Suppressor macrophage (primary cell): ENCODE data around the gene TXNRD2.

ENCODE experiments used
- DNase-seq, 4 experiments: peaks; one replicate each; pipeline ENCODE4 v3.0.0-alpha.2; 2020 to 2022

Gene TXNRD2

GRCh38 chr22:19855504-19856409 lies 85.9 kb downstream of the TXNRD2 start:
- peak; percentile 70 to 79 (median 75) for DNase-seq

GRCh38 chr22:19854778-19855503 lies 86.7 kb downstream of the TXNRD2 start, which contains the start of the genes GNB1L and RTL10:
GNB1L (minus strand) TSS chr22:19854874; CDS start chr22:19821355, 33,519 bp downstream.
RTL10 (minus strand) TSS chr22:19854874; CDS start chr22:19852261, 2,613 bp downstream.
- peak; percentile 99 to 100 (median 100) for DNase-seq

- peak in 2 of 4 experiments; percentile 16 to 24 for DNase-seq
Measured at GRCh38 chr22:19853879-19854777, 87.5 kb downstream of the TXNRD2 start.

GRCh38 chr22:19853058-19853878 lies 88.3 kb downstream of the TXNRD2 start:
- no peak for DNase-seq

- DNase-seq = no peak
Measured at GRCh38 chr22:19852177-19852781, 89.3 kb downstream of the TXNRD2 start.

GRCh38 chr22:19851291-19852176 lies 90.1 kb downstream of the TXNRD2 start:
- DNase-seq = no peak

- no peak for DNase-seq
Measured at GRCh38 chr22:19850763-19851109, 90.9 kb downstream of the TXNRD2 start.

GRCh38 chr22:19849835-19850762 lies 91.5 kb downstream of the TXNRD2 start:
- DNase-seq = no peak

- no peak for DNase-seq
Measured at GRCh38 chr22:19848298-19849224, 93.1 kb downstream of the TXNRD2 start.

- DNase-seq = no peak
Measured at GRCh38 chr22:19847345-19847632, 94.3 kb downstream of the TXNRD2 start.

- DNase-seq = no peak
Measured at GRCh38 chr22:19846620-19847344, 94.8 kb downstream of the TXNRD2 start.

- no peak for DNase-seq
Measured at GRCh38 chr22:19845054-19845722, 96.4 kb downstream of the TXNRD2 start.

- peak; percentile 89 to 95 (median 92) for DNase-seq
Measured at GRCh38 chr22:19844377-19845053, 97.1 kb downstream of the TXNRD2 start.

GRCh38 chr22:19843857-19844376 lies 97.7 kb downstream of the TXNRD2 start:
- DNase-seq = no peak

- DNase-seq = peak in 1 of 4 experiments; percentile 20
Measured at GRCh38 chr22:19843107-19843856, 98.3 kb downstream of the TXNRD2 start.
